Measurements from ENCODE around the gene AKAP13.

Gene AKAP13

GRCh38 chr15:85642065-85642692 is 261.8 kb downstream of the AKAP13 start:
- H3K4me3 ChIP-seq (ENCODE audit: low read depth, low read length): no peak overlapping the region
- TF ChIP-seq MAX (IDR thresholded peaks at IDR 0.05; ENCODE audit: low read depth, low read length) (no peak), POLR2A (IDR thresholded peaks at IDR 0.05; ENCODE audit: extremely low read depth, insufficient read length) (no peak), MYC (IDR thresholded peaks at IDR 0.05; ENCODE audit: low read depth, low read length) (no peak), CTCF (IDR thresholded peaks at IDR 0.05; ENCODE audit: low read depth, low read length) (no peak)
- DNase-seq (ENCODE audit: low read depth): no peak

GRCh38 chr15:85642693-85643066 is 262.3 kb downstream of the AKAP13 start:
- H3K4me3 ChIP-seq (ENCODE audit: low read depth, low read length): no peak overlapping the region
- no peak for DNase-seq (ENCODE audit: low read depth)
- no peak for TF ChIP-seq MYC (IDR thresholded peaks at IDR 0.05; ENCODE audit: low read depth, low read length)
- TF ChIP-seq POLR2A (IDR thresholded peaks at IDR 0.05; ENCODE audit: extremely low read depth, insufficient read length): no peak
- no peak for TF ChIP-seq MAX (IDR thresholded peaks at IDR 0.05; ENCODE audit: low read depth, low read length)
- no peak for TF ChIP-seq CTCF (IDR thresholded peaks at IDR 0.05; ENCODE audit: low read depth, low read length)

- no peak for TF ChIP-seq MYC (IDR thresholded peaks at IDR 0.05; ENCODE audit: low read depth, low read length)
- TF ChIP-seq POLR2A (IDR thresholded peaks at IDR 0.05; ENCODE audit: extremely low read depth, insufficient read length): no peak
- no peak for TF ChIP-seq MAX (IDR thresholded peaks at IDR 0.05; ENCODE audit: low read depth, low read length)
- no peak for TF ChIP-seq CTCF (IDR thresholded peaks at IDR 0.05; ENCODE audit: low read depth, low read length)
- H3K4me3 ChIP-seq (ENCODE audit: low read depth, low read length): no peak overlapping the region
- peak; percentile 18 for DNase-seq (ENCODE audit: low read depth)
Measured at GRCh38 chr15:85646538-85647091, 266.2 kb downstream of the AKAP13 start.

- TF ChIP-seq CTCF (IDR thresholded peaks at IDR 0.05; ENCODE audit: low read depth, low read length): no peak
- no peak for TF ChIP-seq MYC (IDR thresholded peaks at IDR 0.05; ENCODE audit: low read depth, low read length)
- 0 out of 2 replicates have a peak, but pooled peaks have one; percentile 25 for TF ChIP-seq MAX (IDR thresholded peaks at IDR 0.05; ENCODE audit: low read depth, low read length)
- TF ChIP-seq POLR2A (IDR thresholded peaks at IDR 0.05; ENCODE audit: extremely low read depth, insufficient read length): no peak
- peak; percentile 85 for DNase-seq (ENCODE audit: low read depth)
- no peak overlapping the region for H3K4me3 ChIP-seq (ENCODE audit: low read depth, low read length)
Measured at GRCh38 chr15:85649372-85649771, 269.0 kb downstream of the AKAP13 start.

- TF ChIP-seq MAX (IDR thresholded peaks at IDR 0.05; ENCODE audit: low read depth, low read length) (no peak), CTCF (IDR thresholded peaks at IDR 0.05; ENCODE audit: low read depth, low read length) (no peak), POLR2A (IDR thresholded peaks at IDR 0.05; ENCODE audit: extremely low read depth, insufficient read length) (no peak), MYC (IDR thresholded peaks at IDR 0.05; ENCODE audit: low read depth, low read length) (no peak)
- no peak for DNase-seq (ENCODE audit: low read depth)
- no peak overlapping the region for H3K4me3 ChIP-seq (ENCODE audit: low read depth, low read length)
Measured at GRCh38 chr15:85651548-85651947, 271.1 kb downstream of the AKAP13 start.

Measured in NB4 (cell line).